Thymus (tissue), 11 donors: ENCODE measurements around the gene FILIP1L. TPM values are rescaled to one million over a fixed set of nuclear protein-coding genes. Genes with fewer than 3 reads are reported as not detected.

Source experiments
- DNase-seq, 9 donors: peaks; one replicate each; pipeline ENCODE4 v3.0.0-alpha.2; 2013; ENCODE audit warnings: low spot score in 9 of 9, low read depth in 6 of 9, missing footprints in 1 of 9
- H3K27ac ChIP-seq, 2 donors: one replicate each; pipeline ENCODE4 v1.5.1; 2013; ENCODE audit warnings: control low read depth in 1 of 2, low read depth in 1 of 2, low read length in 1 of 2, mild to moderate bottlenecking in 1 of 2, moderate library complexity in 1 of 2
- H3K27me3 ChIP-seq, 2 donors: one replicate each; pipeline ENCODE4 v1.5.1; 2013; ENCODE audit warnings: low read length in 1 of 2; ENCODE audit not compliant: control insufficient read depth in 2 of 2, insufficient read depth in 1 of 2
- H3K36me3 ChIP-seq, 2 donors: one replicate each; pipeline ENCODE4 v1.5.1; 2013; ENCODE audit warnings: low read length in 1 of 2, mild to moderate bottlenecking in 1 of 2, moderate library complexity in 1 of 2; ENCODE audit not compliant: control insufficient read depth in 2 of 2, insufficient read depth in 2 of 2
- H3K4me1 ChIP-seq, 2 donors: one replicate each; pipeline ENCODE4 v1.5.1; 2013; ENCODE audit warnings: low read length in 2 of 2; ENCODE audit not compliant: control insufficient read depth in 2 of 2, insufficient read depth in 2 of 2
- H3K4me3 ChIP-seq, 2 donors: one replicate each; pipeline ENCODE4 v1.5.1; 2013; ENCODE audit warnings: low read length in 2 of 2, control low read depth in 1 of 2, mild to moderate bottlenecking in 1 of 2
- H3K9me3 ChIP-seq, 2 donors: one replicate each; pipeline ENCODE4 v1.5.1; 2013; ENCODE audit warnings: low read length in 1 of 2, mild to moderate bottlenecking in 1 of 2; ENCODE audit not compliant: control insufficient read depth in 2 of 2, insufficient read depth in 1 of 2
- WGBS: extraction: QIAGEN DNeasy Blood & Tissue Kit; methylation state at CpG from one replicate; pipeline ENCODE4 v1.1.7; 2013; 5-methylcytosine and 5-hydroxymethylcytosine counted together
- polyA plus RNA-seq: library from polyadenylated mRNA; stranded (reverse); fragments of 200-250 nt; gene quantifications from one replicate; pipeline ENCODE4 v1.2.3, GENCODE V29; 2013
- total RNA-seq: library from RNA; stranded (reverse); fragments of 120-200 nt; gene quantifications from one replicate; pipeline ENCODE4 v1.2.4, GENCODE V29; 2013
- donor health status: healthy.

The FILIP1L gene
- total and polyA plus RNA-seq, 2 donors = 6.6 to 15.5 TPM

DNA sequence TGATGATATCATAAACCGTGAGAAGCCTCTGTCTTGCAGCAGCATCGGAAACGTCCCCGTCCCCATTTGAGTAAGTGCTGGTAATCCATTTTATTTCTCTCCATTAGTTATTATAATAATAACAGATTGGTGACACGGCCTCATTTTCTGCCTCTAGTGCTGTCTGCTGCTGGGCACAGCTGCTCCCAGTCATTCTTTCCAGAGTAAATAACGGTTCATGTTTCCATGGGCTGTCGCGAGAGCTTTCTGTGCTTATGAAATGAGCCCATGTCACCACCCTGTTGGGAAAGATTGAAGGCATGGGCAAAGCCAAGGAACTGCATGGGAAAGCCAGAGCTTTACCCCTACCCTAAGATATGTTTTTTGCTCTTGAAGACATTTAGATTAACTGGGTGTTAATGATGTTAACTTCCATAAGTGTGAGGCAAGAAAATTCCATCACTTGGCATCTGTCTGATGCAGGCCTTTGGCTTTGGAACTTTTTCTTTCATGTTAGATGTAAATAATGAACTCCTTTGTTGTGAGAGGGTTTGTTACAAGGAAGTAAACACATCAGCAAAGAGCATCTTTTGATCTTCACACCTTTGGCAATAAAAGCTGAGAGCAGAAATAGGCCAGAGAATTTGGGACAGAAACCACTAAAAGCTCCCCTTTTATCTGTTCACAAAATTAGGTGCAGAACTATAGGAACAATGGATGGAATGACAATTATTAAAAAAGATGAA is 141.8 kb downstream of the FILIP1L start:
- H3K9me3 ChIP-seq = no peaks in the 10 kb centered on the region
- no peak overlapping the region for H3K27ac ChIP-seq
- no peak overlapping the region for H3K4me3 ChIP-seq
- WGBS = 98% methylated on average over 8 of the region's 8 CpGs
- H3K4me1 ChIP-seq = no peaks in the 10 kb centered on the region
- no peaks in the 10 kb centered on the region for H3K36me3 ChIP-seq
- DNase-seq = no peak
- H3K27me3 ChIP-seq = no peaks in the 10 kb centered on the region

DNA sequence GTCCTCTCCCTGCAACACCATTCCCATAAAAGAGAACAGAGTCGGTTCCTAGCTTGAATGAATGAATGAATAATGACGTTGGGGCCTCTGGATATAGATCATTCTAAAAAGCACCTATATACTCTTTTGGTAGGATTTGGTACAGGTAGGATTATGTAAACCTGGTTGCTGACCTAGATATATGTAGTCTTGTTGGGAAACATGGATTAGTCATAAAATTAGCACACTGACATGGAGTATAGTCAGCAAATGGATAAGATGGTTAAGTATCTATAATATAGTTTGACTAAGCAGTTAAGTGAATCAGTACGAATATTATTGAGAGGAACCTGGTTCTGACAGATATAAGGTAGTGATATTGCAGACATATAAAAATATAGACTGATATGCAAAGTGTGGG is 142.5 kb downstream of the FILIP1L start:
- H3K27me3 ChIP-seq = no peaks in the 10 kb centered on the region
- no peak overlapping the region for H3K4me3 ChIP-seq
- no peaks in the 10 kb centered on the region for H3K9me3 ChIP-seq
- H3K27ac ChIP-seq = no peak overlapping the region
- H3K4me1 ChIP-seq = no peaks in the 10 kb centered on the region
- WGBS = 98% methylated on average over 3 of the region's 3 CpGs
- H3K36me3 ChIP-seq = no peaks in the 10 kb centered on the region
- DNase-seq = no peak

DNA sequence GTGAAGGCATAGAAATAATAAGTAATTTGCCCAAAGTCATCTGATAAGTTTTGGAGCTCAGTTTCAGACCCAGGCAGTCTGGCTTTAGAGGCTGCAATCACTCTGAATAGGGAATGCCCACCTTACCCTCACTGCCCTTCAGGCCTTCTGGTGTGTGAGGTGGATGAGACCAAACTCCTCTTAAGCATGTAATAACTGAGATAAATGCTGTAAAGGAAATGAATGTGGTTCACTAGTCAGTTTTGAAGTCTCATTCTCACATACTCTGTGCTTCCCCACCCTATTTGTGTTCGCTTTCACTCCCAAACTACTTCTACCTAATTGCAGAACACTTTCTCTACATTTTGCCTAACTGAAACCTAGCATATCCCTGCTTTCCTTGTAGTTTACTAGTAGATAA is 144.1 kb downstream of the FILIP1L start:
- peak in 2 of 9 donors; percentile 9 to 18 for DNase-seq
- WGBS = 88% methylated on average over 1 of the region's 1 CpG
- Histone ChIP-seq H3K4me3 (no peak overlapping the region), H3K4me1 (no peaks in the 10 kb centered on the region), H3K36me3 (no peaks in the 10 kb centered on the region), H3K9me3 (no peaks in the 10 kb centered on the region), H3K27me3 (no peaks in the 10 kb centered on the region), H3K27ac (no peak overlapping the region)

DNA sequence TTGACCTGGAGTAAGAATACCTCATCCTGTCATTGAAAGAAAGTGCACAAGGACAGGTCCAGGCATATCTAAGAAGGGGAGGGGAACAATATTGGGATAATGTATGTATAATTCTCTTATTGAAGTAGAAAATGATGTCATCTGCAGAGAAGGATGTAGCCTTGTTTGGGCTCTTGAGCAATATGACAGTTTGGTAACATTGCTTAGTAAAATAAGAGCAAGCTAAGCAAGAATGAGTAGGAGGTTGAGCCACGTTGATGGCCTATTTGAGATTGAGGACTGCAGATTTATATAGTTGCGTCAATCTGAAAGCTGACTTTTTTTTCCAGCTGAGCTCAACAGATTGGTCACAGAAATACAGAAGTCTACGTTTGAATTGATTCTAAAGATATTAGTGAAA is 145.2 kb downstream of the FILIP1L start:
- 93% methylated on average over 3 of the region's 3 CpGs for WGBS

DNA sequence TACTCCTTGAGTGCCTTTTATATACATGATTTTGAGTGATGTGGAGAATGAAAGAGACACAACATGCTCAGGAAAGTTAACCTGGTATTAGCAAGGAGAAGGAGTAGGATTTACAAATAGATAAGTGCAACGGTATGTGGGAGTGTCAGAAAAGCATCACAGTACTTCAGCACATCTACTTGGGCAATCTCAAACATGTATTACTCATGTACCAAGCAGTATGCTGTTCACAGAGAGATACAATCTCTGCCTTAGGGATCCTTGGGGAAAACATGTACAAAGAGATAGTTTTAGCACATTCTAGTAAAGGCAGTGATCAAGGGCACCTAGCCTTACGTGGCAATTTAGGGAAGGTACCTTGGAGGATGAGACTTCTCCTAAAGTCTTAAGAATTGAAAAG is 146.5 kb downstream of the FILIP1L start:
- no peaks in the 10 kb centered on the region for H3K4me1 ChIP-seq
- no peak overlapping the region for H3K4me3 ChIP-seq
- H3K27ac ChIP-seq = no peak overlapping the region
- WGBS = 96% methylated on average over 2 of the region's 2 CpGs
- no peaks in the 10 kb centered on the region for H3K27me3 ChIP-seq
- no peak for DNase-seq
- no peaks in the 10 kb centered on the region for H3K36me3 ChIP-seq
- H3K9me3 ChIP-seq = no peaks in the 10 kb centered on the region

More for the DNA sequence above, 145.2 kb downstream of the FILIP1L start:
- Histone ChIP-seq H3K4me3 (no peak overlapping the region), H3K27ac (no peak overlapping the region), H3K9me3 (no peaks in the 10 kb centered on the region), H3K36me3 (no peaks in the 10 kb centered on the region), H3K27me3 (no peaks in the 10 kb centered on the region), H3K4me1 (no peaks in the 10 kb centered on the region)
- DNase-seq = no peak

DNA sequence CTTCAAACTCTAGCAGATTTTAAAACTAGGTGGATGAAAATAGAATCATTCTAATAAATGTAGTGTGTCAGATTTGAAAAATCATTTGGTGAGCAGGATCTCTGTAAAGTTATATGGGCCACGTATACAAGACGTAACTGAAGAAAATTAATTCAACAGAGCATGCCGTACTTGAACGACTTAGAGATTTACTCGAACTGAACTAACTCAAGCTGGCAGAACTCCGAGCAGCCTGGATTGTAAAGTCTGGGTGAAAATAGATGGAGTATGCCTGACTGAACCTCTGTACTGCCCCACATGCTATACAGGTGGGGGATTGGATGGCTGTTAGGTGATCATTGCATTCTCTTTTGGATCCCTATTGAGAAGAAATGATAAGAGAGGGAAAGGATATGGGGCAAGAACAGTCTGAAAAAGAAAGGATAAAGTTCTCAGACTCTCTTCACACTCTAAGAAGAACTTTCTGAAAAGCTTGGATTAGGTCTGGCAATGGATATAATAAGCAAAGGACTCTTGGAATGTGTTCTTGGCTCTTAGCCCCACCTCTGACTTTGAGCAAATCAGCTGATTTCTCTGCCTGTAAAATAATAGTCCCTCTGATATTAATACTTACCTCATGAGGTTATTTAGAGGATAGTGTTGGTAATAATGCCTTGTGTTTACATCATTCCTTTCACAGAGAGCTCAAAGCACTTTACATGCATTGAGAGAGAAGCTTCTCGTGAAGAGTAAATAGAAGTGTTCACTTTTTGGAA is 147.5 kb downstream of the FILIP1L start:
- WGBS = 97% methylated on average over 7 of the region's 7 CpGs
- no peak for DNase-seq
- Histone ChIP-seq H3K9me3 (no peaks in the 10 kb centered on the region), H3K4me3 (no peak overlapping the region), H3K27ac (no peak overlapping the region), H3K4me1 (no peaks in the 10 kb centered on the region), H3K27me3 (no peaks in the 10 kb centered on the region), H3K36me3 (no peaks in the 10 kb centered on the region)

DNA sequence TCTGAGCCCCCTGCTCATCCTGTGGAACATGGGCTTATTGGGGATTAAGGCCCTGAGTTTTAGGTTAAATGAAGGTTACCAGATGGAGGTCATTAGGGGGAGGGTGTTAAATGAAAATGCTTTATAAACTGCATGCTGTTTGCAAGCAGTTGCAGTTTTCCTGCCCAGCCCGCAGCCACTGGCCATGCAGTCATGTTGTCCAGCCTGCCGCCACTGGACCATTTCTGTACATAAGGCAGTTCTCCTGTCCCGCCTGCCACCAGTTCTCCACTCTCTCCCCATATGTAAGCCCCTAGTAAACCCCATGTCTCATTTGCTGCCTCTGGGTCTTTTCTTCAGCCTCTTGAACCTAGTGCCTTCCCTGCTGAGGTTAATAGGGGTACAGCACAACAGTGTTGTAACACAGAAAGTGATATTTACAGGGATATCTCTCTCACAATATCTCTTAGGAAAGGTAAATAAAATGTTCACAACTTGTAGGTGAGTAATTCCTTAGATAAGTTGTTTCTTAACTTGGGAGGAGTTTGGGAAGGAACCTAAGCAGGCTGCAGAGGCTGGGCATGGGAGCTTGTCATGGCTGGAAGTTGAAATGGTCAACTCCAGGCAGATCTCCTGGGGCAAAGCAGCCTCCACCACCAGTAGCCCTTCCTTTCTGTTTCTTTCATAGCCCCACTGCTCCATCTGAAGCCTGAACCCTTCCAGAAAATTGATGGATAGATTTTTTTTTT is 148.5 kb downstream of the FILIP1L start:
- no peaks in the 10 kb centered on the region for H3K27me3 ChIP-seq
- DNase-seq = no peak
- H3K4me3 ChIP-seq = no peak overlapping the region
- no peaks in the 10 kb centered on the region for H3K4me1 ChIP-seq
- H3K27ac ChIP-seq = no peak overlapping the region
- no peaks in the 10 kb centered on the region for H3K36me3 ChIP-seq
- H3K9me3 ChIP-seq = no peaks in the 10 kb centered on the region
- 98% methylated on average over 3 of the region's 3 CpGs for WGBS

DNA sequence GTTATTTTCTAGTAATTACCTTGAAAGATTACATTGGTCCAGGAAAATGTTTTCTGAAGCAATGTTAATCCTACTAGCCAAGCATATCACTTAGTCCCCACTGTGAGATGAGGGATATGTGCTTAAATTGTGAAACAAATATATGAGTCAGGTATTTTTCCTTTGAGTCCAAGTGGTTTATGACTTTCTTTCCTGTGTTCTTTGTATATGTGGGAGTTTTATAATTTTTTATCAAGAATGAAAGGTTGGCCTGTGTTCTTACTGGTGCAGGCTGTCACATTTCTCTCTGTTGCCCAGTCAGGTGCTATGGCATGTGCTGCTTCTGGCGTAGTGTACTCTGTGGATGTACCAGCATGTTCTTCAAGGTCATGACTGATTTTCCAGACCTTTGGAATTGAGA is 149.2 kb downstream of the FILIP1L start:
- no peak for DNase-seq
- H3K4me1 ChIP-seq = no peaks in the 10 kb centered on the region

DNA sequence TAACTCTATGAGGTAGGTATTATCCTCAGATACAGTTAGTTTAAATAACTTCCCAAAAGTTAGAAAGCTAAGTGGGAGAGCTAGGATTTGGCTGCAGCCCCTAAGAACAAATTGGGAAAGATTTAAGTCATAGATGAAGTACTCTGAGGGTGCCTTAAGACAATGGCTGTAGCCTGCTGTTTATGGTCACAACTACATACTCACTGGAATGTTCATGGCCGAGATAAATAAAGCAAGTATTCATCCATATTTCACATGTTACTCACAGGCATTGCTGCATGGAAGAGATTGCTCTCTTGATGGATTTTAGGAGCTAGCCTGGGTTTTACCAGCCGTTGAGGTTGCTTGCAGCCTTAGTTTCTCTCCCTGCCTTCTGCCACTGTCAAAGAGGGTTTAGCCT is 151.6 kb downstream of the FILIP1L start:
- no peak for DNase-seq
- no peaks in the 10 kb centered on the region for H3K4me1 ChIP-seq
- 97% methylated on average over 2 of the region's 2 CpGs for WGBS

More for the DNA sequence above, 149.2 kb downstream of the FILIP1L start:
- Histone ChIP-seq H3K27ac (no peak overlapping the region), H3K27me3 (no peaks in the 10 kb centered on the region), H3K36me3 (no peaks in the 10 kb centered on the region), H3K4me3 (no peak overlapping the region), H3K9me3 (no peaks in the 10 kb centered on the region)
- 94% methylated on average over 1 of the region's 1 CpG for WGBS

More for the DNA sequence above, 151.6 kb downstream of the FILIP1L start:
- Histone ChIP-seq H3K4me3 (no peak overlapping the region), H3K27ac (no peak overlapping the region), H3K9me3 (no peaks in the 10 kb centered on the region), H3K36me3 (no peaks in the 10 kb centered on the region), H3K27me3 (no peaks in the 10 kb centered on the region)
